H1 (cell line): ENCODE results near the gene NEU2. TPM values are rescaled to one million over a fixed set of nuclear protein-coding genes. Genes with fewer than 3 reads are reported as not detected.

ENCODE experiments used
- CHD1 ChIP-seq: IDR thresholded peaks from 2 replicates; pipeline ENCODE4 v1.6.1; 2012; ENCODE audit warnings: low read depth, low read length, improper control_type of control experiment
- RXRA ChIP-seq: IDR thresholded peaks from 2 replicates; pipeline ENCODE4 v1.6.1; 2011; ENCODE audit warnings: low read depth, mild to moderate bottlenecking, low read length, moderate library complexity; ENCODE audit not compliant: insufficient read depth
- polyA plus RNA-seq, 7 experiments: library from polyadenylated mRNA; depleted of rRNA in 3 of 7; stranded (reverse) in 5 of 7; unstranded in 2 of 7; fragments of >200 nt in 5 of 7; fragments of 200-250 nt in 2 of 7; gene quantifications; 1 replicate in 5 of 7; 2 replicates in 1 of 7; 4 replicates in 1 of 7; pipeline versions ENCODE4 v1.2.1 to v1.2.3, GENCODE V29; 2011 to 2013; ENCODE audit warnings: missing spikeins in 2 of 7, mixed read lengths in 2 of 7
- total RNA-seq: library from RNA; stranded (reverse); fragmentation: NEBNext Ultra II Directional; extraction: Animal tissue kit (Norgen Biotek cat#: 25700); gene quantifications from 2 replicates; pipeline ENCODE4 v1.2.1, GENCODE V29; 2021
- TF ChIP-seq, protein P1 (sequence below), 3 experiments: IDR thresholded peaks; 1 replicate in 2 of 3; 2 replicates in 1 of 3; pipeline versions ENCODE4 v1.5.1 to v1.6.1; 2011; ENCODE audit warnings: low read length in 3 of 3, mild to moderate bottlenecking in 3 of 3, inconsistent platforms in 2 of 3, low read depth in 1 of 3, moderate library complexity in 1 of 3; ENCODE audit not compliant: insufficient read depth in 1 of 3; ENCODE audit errors: control extremely low read depth in 1 of 3

The NEU2 gene
- total and polyA plus RNA-seq, 2 of the 8 experiments (the other 6 are each of a cell fraction or from before 2014, with no cell fraction given) = 0.12 TPM; not detected in 1

DNA sequence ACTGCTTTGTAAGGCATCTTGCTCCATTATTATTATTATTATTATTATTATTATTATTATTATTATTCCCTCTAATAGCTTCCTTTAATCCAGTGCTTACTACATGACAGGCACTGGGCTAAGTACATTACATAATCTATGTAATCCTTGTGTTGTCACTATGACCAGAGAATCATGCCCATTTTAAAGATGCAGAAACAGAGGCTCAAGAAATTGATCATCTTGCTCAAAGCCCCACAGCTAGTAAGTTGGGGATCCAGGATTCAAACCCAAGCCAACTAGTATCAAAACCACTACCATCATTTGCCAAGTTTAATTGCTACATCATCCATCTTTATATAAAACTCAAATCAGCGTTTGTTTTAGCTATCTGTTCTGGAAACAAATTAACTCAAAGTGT lies 18.8 kb upstream of the NEU2 start (continued):
- TF ChIP-seq, protein P1, sequence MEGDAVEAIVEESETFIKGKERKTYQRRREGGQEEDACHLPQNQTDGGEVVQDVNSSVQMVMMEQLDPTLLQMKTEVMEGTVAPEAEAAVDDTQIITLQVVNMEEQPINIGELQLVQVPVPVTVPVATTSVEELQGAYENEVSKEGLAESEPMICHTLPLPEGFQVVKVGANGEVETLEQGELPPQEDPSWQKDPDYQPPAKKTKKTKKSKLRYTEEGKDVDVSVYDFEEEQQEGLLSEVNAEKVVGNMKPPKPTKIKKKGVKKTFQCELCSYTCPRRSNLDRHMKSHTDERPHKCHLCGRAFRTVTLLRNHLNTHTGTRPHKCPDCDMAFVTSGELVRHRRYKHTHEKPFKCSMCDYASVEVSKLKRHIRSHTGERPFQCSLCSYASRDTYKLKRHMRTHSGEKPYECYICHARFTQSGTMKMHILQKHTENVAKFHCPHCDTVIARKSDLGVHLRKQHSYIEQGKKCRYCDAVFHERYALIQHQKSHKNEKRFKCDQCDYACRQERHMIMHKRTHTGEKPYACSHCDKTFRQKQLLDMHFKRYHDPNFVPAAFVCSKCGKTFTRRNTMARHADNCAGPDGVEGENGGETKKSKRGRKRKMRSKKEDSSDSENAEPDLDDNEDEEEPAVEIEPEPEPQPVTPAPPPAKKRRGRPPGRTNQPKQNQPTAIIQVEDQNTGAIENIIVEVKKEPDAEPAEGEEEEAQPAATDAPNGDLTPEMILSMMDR (IDR thresholded peaks at IDR 0.05; ENCODE audit: control extremely low read depth in 1 of 3, insufficient read depth in 1 of 3, low read depth in 1 of 3, low read length in 3 of 3) = no peak
- TF ChIP-seq CHD1 = no peak
- TF ChIP-seq RXRA = no peak
